Measurements from ENCODE around the gene TPK1. TPM values are rescaled to one million over a fixed set of nuclear protein-coding genes. Genes with fewer than 3 reads are reported as not detected.

TPK1 gene
- total RNA-seq, 1 donor from 2014 or later, result 2.2 TPM

DNA sequence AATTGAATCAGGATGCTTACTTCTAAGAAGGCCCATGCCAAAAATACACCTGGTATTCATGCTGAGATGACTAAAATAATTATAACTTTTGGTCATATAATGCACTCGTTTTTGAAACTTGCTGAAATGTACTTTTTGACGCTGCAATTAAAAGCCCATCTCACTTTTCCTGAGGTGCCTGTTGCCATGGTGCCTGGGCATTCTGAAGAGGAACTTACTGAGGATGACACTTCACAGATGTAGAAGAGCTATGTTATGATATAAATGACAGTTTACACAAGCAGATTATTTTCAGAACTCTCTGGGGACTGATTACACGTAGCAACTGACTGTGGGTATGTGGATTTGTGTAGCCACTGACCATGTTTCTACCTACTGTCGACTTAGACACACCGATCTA is 182.4 kb downstream of the TPK1 start:
- peaks cover 1% of the 10 kb centered on the region for H3K4me1 Mint-ChIP-seq (ENCODE audit: low read depth, unreplicated experiment)
- no peak overlapping the region for H3K27ac ChIP-seq (ENCODE audit: low read depth, low read length)
- H3K27me3 Mint-ChIP-seq (ENCODE audit: low read depth, unreplicated experiment), result no peaks in the 10 kb centered on the region
- H2AFZ ChIP-seq (ENCODE audit: low read depth, low read length), result no peak overlapping the region
- H3K4me1 ChIP-seq (ENCODE audit: insufficient read depth, low read length), result no peaks in the 10 kb centered on the region
- no peak overlapping the region for H3K4me3 ChIP-seq (ENCODE audit: insufficient read depth, low read depth, low read length)
- TF ChIP-seq EZH2 (IDR thresholded peaks at IDR 0.05; ENCODE audit: insufficient read depth, low read length), result no peak
- no peak for TF ChIP-seq CTCF (IDR thresholded peaks at IDR 0.05; ENCODE audit: insufficient read depth, low read depth, low read length)
- no peaks in the 10 kb centered on the region for H3K27me3 ChIP-seq (ENCODE audit: insufficient read depth, low read length)
- H3K36me3 Mint-ChIP-seq (ENCODE audit: low read depth, unreplicated experiment), result no peaks in the 10 kb centered on the region
- no peak overlapping the region for H3K4me2 ChIP-seq (ENCODE audit: low read length)
- FAIRE-seq, result no peak
- no peaks in the 10 kb centered on the region for H3K9me3 ChIP-seq (ENCODE audit: insufficient read depth, low read depth, low read length)
- H3K79me2 ChIP-seq (ENCODE audit: insufficient read depth, low read length), result no peaks in the 10 kb centered on the region
- H3K9me3 Mint-ChIP-seq (ENCODE audit: unreplicated experiment), result no peaks in the 10 kb centered on the region
- no peak overlapping the region for H3K9ac ChIP-seq (ENCODE audit: low read length)
- H3K27ac Mint-ChIP-seq (ENCODE audit: unreplicated experiment), result no peak overlapping the region
- H4K20me1 ChIP-seq (ENCODE audit: insufficient read depth, low read length), result no peaks in the 10 kb centered on the region
- no peak overlapping the region for H3K4me3 Mint-ChIP-seq (ENCODE audit: unreplicated experiment)
- no peaks in the 10 kb centered on the region for H3K36me3 ChIP-seq (ENCODE audit: insufficient read depth, low read length)
- no peak for DNase-seq (ENCODE audit: low read depth)

DNA sequence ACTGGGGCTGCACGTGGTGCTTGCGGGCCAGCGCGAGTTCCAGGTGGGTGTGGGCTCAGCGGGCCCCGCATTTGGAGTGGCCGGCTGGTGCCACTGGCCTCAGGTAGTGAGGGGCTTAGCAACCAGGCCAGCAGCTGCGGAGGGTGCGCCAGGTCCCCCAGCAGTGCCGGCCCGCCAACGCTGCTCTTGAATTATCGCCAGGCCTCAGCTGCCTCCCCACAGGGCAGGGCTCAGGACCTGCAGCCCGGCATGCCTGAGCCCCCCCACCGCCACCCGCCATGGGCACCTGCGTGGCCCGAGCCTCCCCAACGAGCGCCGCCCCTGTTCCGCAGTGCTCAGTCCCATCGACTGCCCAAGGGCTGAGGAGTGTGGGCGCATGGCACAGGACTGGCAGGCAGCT is 185.4 kb downstream of the TPK1 start:
- H3K27ac ChIP-seq (ENCODE audit: low read depth, low read length), result no peak overlapping the region
- H3K27me3 Mint-ChIP-seq (ENCODE audit: low read depth, unreplicated experiment), result no peaks in the 10 kb centered on the region
- H3K4me3 Mint-ChIP-seq (ENCODE audit: unreplicated experiment), result no peak overlapping the region
- no peak overlapping the region for H3K4me3 ChIP-seq (ENCODE audit: insufficient read depth, low read depth, low read length)
- peaks cover 2% of the 10 kb centered on the region for H3K9me3 ChIP-seq (ENCODE audit: insufficient read depth, low read depth, low read length)
- H3K4me2 ChIP-seq (ENCODE audit: low read length), result no peak overlapping the region
- no peaks in the 10 kb centered on the region for H3K36me3 Mint-ChIP-seq (ENCODE audit: low read depth, unreplicated experiment)
- FAIRE-seq (no peak), DNase-seq (ENCODE audit: low read depth) (no peak)
- H3K4me1 Mint-ChIP-seq (ENCODE audit: low read depth, unreplicated experiment), result no peaks in the 10 kb centered on the region
- H3K4me1 ChIP-seq (ENCODE audit: insufficient read depth, low read length), result no peaks in the 10 kb centered on the region
- TF ChIP-seq CTCF (IDR thresholded peaks at IDR 0.05; ENCODE audit: insufficient read depth, low read depth, low read length) (no peak), EZH2 (IDR thresholded peaks at IDR 0.05; ENCODE audit: insufficient read depth, low read length) (no peak)
- H4K20me1 ChIP-seq (ENCODE audit: insufficient read depth, low read length), result no peaks in the 10 kb centered on the region
- H3K9me3 Mint-ChIP-seq (ENCODE audit: unreplicated experiment), result peaks cover 5% of the 10 kb centered on the region
- H3K27ac Mint-ChIP-seq (ENCODE audit: unreplicated experiment), result no peak overlapping the region
- no peak overlapping the region for H2AFZ ChIP-seq (ENCODE audit: low read depth, low read length)
- no peaks in the 10 kb centered on the region for H3K27me3 ChIP-seq (ENCODE audit: insufficient read depth, low read length)
- no peaks in the 10 kb centered on the region for H3K36me3 ChIP-seq (ENCODE audit: insufficient read depth, low read length)
- H3K9ac ChIP-seq (ENCODE audit: low read length), result no peak overlapping the region
- no peaks in the 10 kb centered on the region for H3K79me2 ChIP-seq (ENCODE audit: insufficient read depth, low read length)

DNA sequence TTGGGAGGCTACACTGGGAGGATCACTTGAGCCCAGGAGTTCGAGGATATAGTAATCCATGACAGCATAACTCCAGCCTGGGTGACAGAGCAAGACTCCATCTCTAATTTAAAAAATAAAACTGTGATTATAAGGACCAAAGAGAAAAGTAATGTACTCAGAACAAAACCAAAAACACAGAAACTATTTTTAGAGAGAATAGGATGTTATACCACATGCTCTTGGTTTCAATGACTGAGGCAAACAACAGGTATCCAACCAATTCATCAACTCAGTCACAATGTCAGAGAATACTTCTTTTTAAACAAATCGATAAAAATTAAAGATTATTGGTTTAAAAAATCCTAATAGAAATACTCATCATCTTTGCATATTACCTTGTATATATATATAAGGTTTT is 186.7 kb downstream of the TPK1 start:
- H3K27me3 ChIP-seq (ENCODE audit: insufficient read depth, low read length), result no peaks in the 10 kb centered on the region
- no peak overlapping the region for H3K27ac Mint-ChIP-seq (ENCODE audit: unreplicated experiment)
- H3K4me1 ChIP-seq (ENCODE audit: insufficient read depth, low read length), result no peaks in the 10 kb centered on the region
- H3K4me1 Mint-ChIP-seq (ENCODE audit: low read depth, unreplicated experiment), result no peaks in the 10 kb centered on the region
- no peaks in the 10 kb centered on the region for H3K79me2 ChIP-seq (ENCODE audit: insufficient read depth, low read length)
- TF ChIP-seq CTCF (IDR thresholded peaks at IDR 0.05; ENCODE audit: insufficient read depth, low read depth, low read length) (no peak), EZH2 (IDR thresholded peaks at IDR 0.05; ENCODE audit: insufficient read depth, low read length) (no peak)
- no peak overlapping the region for H3K4me2 ChIP-seq (ENCODE audit: low read length)
- DNase-seq (ENCODE audit: low read depth) (no peak), FAIRE-seq (no peak)
- no peaks in the 10 kb centered on the region for H3K36me3 ChIP-seq (ENCODE audit: insufficient read depth, low read length)
- H3K9me3 ChIP-seq (ENCODE audit: insufficient read depth, low read depth, low read length), result peaks cover 2% of the 10 kb centered on the region
- H3K4me3 ChIP-seq (ENCODE audit: insufficient read depth, low read depth, low read length), result no peak overlapping the region
- no peaks in the 10 kb centered on the region for H3K36me3 Mint-ChIP-seq (ENCODE audit: low read depth, unreplicated experiment)
- H4K20me1 ChIP-seq (ENCODE audit: insufficient read depth, low read length), result no peaks in the 10 kb centered on the region
- peaks cover 5% of the 10 kb centered on the region for H3K9me3 Mint-ChIP-seq (ENCODE audit: unreplicated experiment)
- H3K27ac ChIP-seq (ENCODE audit: low read depth, low read length), result no peak overlapping the region
- H3K4me3 Mint-ChIP-seq (ENCODE audit: unreplicated experiment), result no peak overlapping the region
- H2AFZ ChIP-seq (ENCODE audit: low read depth, low read length), result no peak overlapping the region
- H3K9ac ChIP-seq (ENCODE audit: low read length), result no peak overlapping the region
- no peaks in the 10 kb centered on the region for H3K27me3 Mint-ChIP-seq (ENCODE audit: low read depth, unreplicated experiment)

Data from astrocyte (in vitro differentiated cells and primary cell).